ENCODE data around the gene TCAIM.

The TCAIM gene

GRCh38 chr3:44446929-44447328, 108.4 kb downstream of the TCAIM start:
- DNase-seq = no peak

GRCh38 chr3:44451441-44451840, 112.9 kb downstream of the TCAIM start:
- no peak for DNase-seq

- DNase-seq = no peak
Measured at GRCh38 chr3:44454258-44454657, 115.7 kb downstream of the TCAIM start.

GRCh38 chr3:44455318-44455717, 116.8 kb downstream of the TCAIM start:
- DNase-seq = no peak

Data from DMS53 (cell line).